PC-3 (cell line): Measurements from ENCODE around the gene TGFBI. TPM values are rescaled to one million over a fixed set of nuclear protein-coding genes. Genes with fewer than 3 reads are reported as not detected.

Experiments
- ATAC-seq: fragments of 200-7000 bp; cut with Tn5 transposase; 2 replicates; pipeline ENCODE4 v1.9.1; 2020; ENCODE audit warnings: mild to moderate bottlenecking, moderate library complexity
- BruUV-seq: library from RNA; stranded (reverse); fragments of 400-500 nt; replicated peaks from 2 replicates; lab custom pipeline; 2021; lab: Mats Ljungman, UMichigan
- CTCF ChIA-PET: fragments of 300-600 bp; sonication (Branson Sonifier 250); formaldehyde crosslinking; loops from one replicate; lab custom pipeline; 2022; ENCODE audit warnings: antibody characterized with exemption; lab: Charles Lee
- POLR2A ChIA-PET: fragments of 300-600 bp; sonication (Branson Sonifier 250); formaldehyde crosslinking; loops from one replicate; lab custom pipeline; 2022; ENCODE audit warnings: antibody characterized with exemption; ENCODE audit not compliant: unreplicated experiment; lab: Charles Lee
- DNase-seq: peaks from one replicate; pipeline ENCODE4 v3.0.0-alpha.2; 2015
- H2AFZ ChIP-seq: fragments of 300-600 bp; sonication (generic); 2 replicates; pipeline ENCODE4 v1.6.0; 2016; ENCODE audit warnings: antibody characterized with exemption, low read length
- H3F3A ChIP-seq: fragments of 300-600 bp; sonication (generic); one replicate; pipeline ENCODE4 v1.6.0; 2017; ENCODE audit warnings: antibody characterized with exemption, low read length, control low read depth, mild to moderate bottlenecking; ENCODE audit not compliant: unreplicated experiment
- H3K27ac ChIP-seq: fragments of 300-600 bp; sonication (generic); 2 replicates; pipeline ENCODE4 v1.5.1; 2016; ENCODE audit warnings: mild to moderate bottlenecking, low read length
- H3K27me3 ChIP-seq: fragments of 300-600 bp; sonication (generic); 2 replicates; pipeline ENCODE4 v1.6.1; 2016; ENCODE audit warnings: low read length, mixed read lengths
- H3K36me3 ChIP-seq: fragments of 300-600 bp; sonication (generic); 2 replicates; pipeline ENCODE4 v1.6.1; 2016; ENCODE audit warnings: low read depth, mixed run types, low read length, mixed read lengths
- H3K4me1 ChIP-seq: fragments of 300-600 bp; sonication (generic); 2 replicates; pipeline ENCODE4 v1.5.1; 2016; ENCODE audit warnings: low read length; ENCODE audit not compliant: insufficient read depth
- H3K4me2 ChIP-seq: fragments of 300-600 bp; sonication (generic); 2 replicates; pipeline ENCODE4 v1.6.0; 2016; ENCODE audit warnings: low read length
- H3K4me3 ChIP-seq: fragments of 300-600 bp; sonication (generic); 2 replicates; pipeline ENCODE4 v1.5.1; 2016; ENCODE audit warnings: mild to moderate bottlenecking, low read length, mixed read lengths
- H3K79me2 ChIP-seq: fragments of 300-600 bp; sonication (generic); 2 replicates; pipeline ENCODE4 v1.6.1; 2017; ENCODE audit warnings: low read length, mixed read lengths
- H3K9ac ChIP-seq: fragments of 300-600 bp; sonication (generic); 2 replicates; pipeline ENCODE4 v1.6.0; 2016; ENCODE audit warnings: mild to moderate bottlenecking, low read length
- H3K9me2 ChIP-seq: fragments of 300-600 bp; sonication (generic); replicated peaks from 2 replicates; pipeline ENCODE4 v1.6.1; 2016; ENCODE audit warnings: mixed run types, low read length, mixed read lengths
- H3K9me3 ChIP-seq: fragments of 300-600 bp; sonication (generic); 2 replicates; pipeline ENCODE4 v1.6.1; 2016; ENCODE audit warnings: low read length, mixed read lengths
- H4K20me1 ChIP-seq: fragments of 300-600 bp; sonication (generic); 2 replicates; pipeline ENCODE4 v1.6.1; 2016; ENCODE audit warnings: low read length, mixed read lengths
- CTCF ChIP-seq: fragments of 300-600 bp; sonication (generic); conservative IDR thresholded peaks from 2 replicates; pipeline ENCODE4 v1.5.1; 2017; ENCODE audit warnings: antibody characterized with exemption, low read depth, mild to moderate bottlenecking, low read length
- EZH2 ChIP-seq: fragments of 300-600 bp; sonication (generic); IDR thresholded peaks from one replicate; pipeline ENCODE4 v1.6.1; 2017; ENCODE audit warnings: antibody characterized with exemption, mild to moderate bottlenecking, low read length; ENCODE audit not compliant: unreplicated experiment
- EZH2phosphoT487 ChIP-seq: fragments of 300-600 bp; sonication (generic); IDR thresholded peaks from 2 replicates; pipeline ENCODE4 v1.6.1; 2018; ENCODE audit warnings: mild to moderate bottlenecking, antibody characterized with exemption, low read length, borderline replicate concordance
- intact Hi-C: fragments of 100-400 bp; cut with micrococcal nuclease; formaldehyde crosslinking; loops from 2 replicates; pipeline ENCODE4 v1.9.0; 2023
- total RNA-seq: library from RNA; depleted of rRNA; stranded (reverse); fragments of >200 nt; gene quantifications from 2 replicates; pipeline ENCODE4 v1.2.3, GENCODE V29; 2014

Gene TGFBI
- total RNA-seq, 1 experiment from 2014 or later: 4.8 TPM

DNA sequence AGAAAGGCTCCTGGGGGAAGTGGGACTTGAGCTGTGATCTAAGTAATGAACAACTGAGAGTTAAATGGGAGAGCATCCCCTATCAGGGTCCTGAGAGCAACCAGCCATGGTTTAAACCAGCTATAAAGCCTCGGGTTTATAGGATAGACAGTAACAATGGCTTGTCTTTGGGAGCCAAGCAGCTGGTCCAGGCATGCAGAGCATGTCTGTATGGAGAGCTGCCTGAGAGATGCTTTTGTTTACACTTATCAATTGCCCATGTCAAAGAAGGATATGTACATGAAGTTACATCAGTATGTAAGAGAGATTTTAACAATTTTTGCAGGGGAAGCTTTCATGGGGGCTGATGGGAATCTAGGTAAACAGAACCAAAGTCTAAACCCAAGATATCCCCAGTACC lies 4.4 kb downstream of the TGFBI start:
- Histone ChIP-seq H3K4me2 (no peak overlapping the region), H2AFZ (no peak overlapping the region), H3K36me3 (no peaks in the 10 kb centered on the region), H3K27ac (no peak overlapping the region), H3K4me3 (no peak overlapping the region), H3F3A (no peaks in the 10 kb centered on the region), H3K27me3 (peaks cover 4% of the 10 kb centered on the region), H3K4me1 (peaks cover 40% of the 10 kb centered on the region), H3K79me2 (no peaks in the 10 kb centered on the region), H3K9me3 (no peaks in the 10 kb centered on the region), H3K9ac (no peak overlapping the region), H3K9me2 (no peaks in the 10 kb centered on the region), H4K20me1 (no peaks in the 10 kb centered on the region)
- TF ChIP-seq CTCF: no peak
- TF ChIP-seq EZH2phosphoT487: no peak
- no peak for TF ChIP-seq EZH2
- POLR2A ChIA-PET: no interaction called here
- ATAC-seq: no peak
- DNase-seq: no peak
- BruUV-seq: no TSS peak
- CTCF ChIA-PET: no interaction called here
- intact Hi-C loops: no loop called here

GRCh38 chr5:136033848-136034247 lies 5.1 kb downstream of the TGFBI start:
- Histone ChIP-seq H3K9me3 (no peaks in the 10 kb centered on the region), H3K79me2 (no peaks in the 10 kb centered on the region), H3K27ac (no peak overlapping the region), H4K20me1 (no peaks in the 10 kb centered on the region), H3F3A (no peaks in the 10 kb centered on the region), H3K4me1 (peaks cover 37% of the 10 kb centered on the region), H3K9ac (no peak overlapping the region), H3K36me3 (no peaks in the 10 kb centered on the region), H3K4me2 (no peak overlapping the region), H2AFZ (no peak overlapping the region), H3K27me3 (no peaks in the 10 kb centered on the region; the same call in 1 of the 2 replicates), H3K9me2 (no peaks in the 10 kb centered on the region), H3K4me3 (no peak overlapping the region)
- TF ChIP-seq CTCF (no peak), EZH2 (no peak), EZH2phosphoT487 (no peak)
- BruUV-seq: no TSS peak
- ChIA-PET CTCF (no interaction called here), POLR2A (interaction anchor here (0.6 kb wide), 1 partner anchor 154 kb away, joined by 3 read pairs; no protein-coding TSS in a partner anchor)
- DNase-seq (no peak), ATAC-seq (no peak)
- intact Hi-C loops: no loop called here

DNA sequence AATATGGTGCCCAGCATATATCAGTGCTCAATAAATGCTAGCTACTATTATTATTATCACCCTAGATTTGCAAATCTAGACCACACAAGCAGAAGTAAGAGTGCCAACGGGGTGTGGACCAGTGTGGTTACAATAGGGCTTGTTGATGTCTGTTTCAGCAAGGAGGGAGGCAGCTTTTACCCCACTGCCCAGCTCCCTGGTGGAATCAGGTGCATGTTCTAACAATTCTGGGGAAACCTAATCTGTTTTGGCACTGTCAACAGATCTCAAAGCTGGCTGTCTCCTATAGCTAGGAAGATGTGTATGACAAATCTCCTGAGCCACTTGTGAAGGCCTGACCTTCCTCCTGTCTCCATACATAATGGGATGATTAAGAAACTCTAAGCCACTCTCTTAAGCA lies 5.7 kb downstream of the TGFBI start:
- no peaks in the 10 kb centered on the region for H3K79me2 ChIP-seq
- ChIA-PET POLR2A (interaction anchor here (0.6 kb wide), 1 partner anchor 153 kb away, joined by 3 read pairs; no protein-coding TSS in a partner anchor), CTCF (no interaction called here)
- no peaks in the 10 kb centered on the region for H3F3A ChIP-seq
- H3K9me3 ChIP-seq: no peaks in the 10 kb centered on the region
- H3K36me3 ChIP-seq: no peaks in the 10 kb centered on the region
- no peaks in the 10 kb centered on the region for H3K9me2 ChIP-seq
- H3K9ac ChIP-seq: no peak overlapping the region
- no TSS peak for BruUV-seq
- intact Hi-C loops: no loop called here
- TF ChIP-seq EZH2phosphoT487 (no peak), CTCF (no peak), EZH2 (no peak)
- H4K20me1 ChIP-seq: no peaks in the 10 kb centered on the region
- H2AFZ ChIP-seq: no peak overlapping the region
- H3K27ac ChIP-seq: no peak overlapping the region
- H3K27me3 ChIP-seq: no peaks in the 10 kb centered on the region
- no peak overlapping the region for H3K4me3 ChIP-seq
- H3K4me2 ChIP-seq: no peak overlapping the region
- DNase-seq: no peak
- H3K4me1 ChIP-seq: peaks cover 37% of the 10 kb centered on the region
- no peak for ATAC-seq
